Stimulated activated memory B cell treated with anti-CD40 and anti-IgM and Interleukin-4, amounts not matched to agents 10 μg/mL and 1 μg/mL and 100 μg/mL, for 72 hours (primary cell): Measurements from ENCODE around the gene QPRT.
"Not testable (repeated sequence)": the region's sequence is repeated elsewhere in the genome, so short reads cannot be mapped to it uniquely, and the experiment has no call there.

Experiments
- ATAC-seq: fragments of 150-1000 bp; cut with Tn5 transposase; 2 replicates; pipeline ENCODE4 v1.10.0; 2021
- H3K27ac Mint-ChIP-seq: one replicate; pipeline ENCODE4 v1.8.0; 2022; ENCODE audit warnings: mild to moderate bottlenecking, mixed read lengths
- H3K27me3 Mint-ChIP-seq: one replicate; pipeline ENCODE4 v1.8.0; 2022; ENCODE audit warnings: mixed read lengths
- H3K36me3 Mint-ChIP-seq: one replicate; pipeline ENCODE4 v1.8.0; 2022; ENCODE audit warnings: mixed read lengths
- H3K4me1 Mint-ChIP-seq: one replicate; pipeline ENCODE4 v1.8.0; 2022; ENCODE audit warnings: mixed read lengths
- H3K4me3 Mint-ChIP-seq: one replicate; pipeline ENCODE4 v1.8.0; 2022; ENCODE audit warnings: mild to moderate bottlenecking, moderate library complexity, mixed read lengths
- H3K9me3 Mint-ChIP-seq: one replicate; pipeline ENCODE4 v1.8.0; 2022; ENCODE audit warnings: mixed read lengths

Gene QPRT

GRCh38 chr16:29714972-29715371, 36.0 kb downstream of the QPRT start:
- H3K9me3 Mint-ChIP-seq: no peaks in the 10 kb centered on the region
- no peaks in the 10 kb centered on the region for H3K27me3 Mint-ChIP-seq
- no peaks in the 10 kb centered on the region for H3K36me3 Mint-ChIP-seq
- H3K27ac Mint-ChIP-seq: no peak overlapping the region
- no peak overlapping the region for H3K4me3 Mint-ChIP-seq
- H3K4me1 Mint-ChIP-seq: peaks cover 20% of the 10 kb centered on the region
- ATAC-seq: no peak

- H3K4me3 Mint-ChIP-seq: no peak overlapping the region
- no peaks in the 10 kb centered on the region for H3K36me3 Mint-ChIP-seq
- no peak overlapping the region for H3K27ac Mint-ChIP-seq
- H3K9me3 Mint-ChIP-seq: no peaks in the 10 kb centered on the region
- H3K4me1 Mint-ChIP-seq: peaks cover 20% of the 10 kb centered on the region
- no peak for ATAC-seq
- no peaks in the 10 kb centered on the region for H3K27me3 Mint-ChIP-seq
Measured at GRCh38 chr16:29717113-29717512, 38.1 kb downstream of the QPRT start.

GRCh38 chr16:29719063-29719462, 40.1 kb downstream of the QPRT start:
- no peak overlapping the region for H3K27ac Mint-ChIP-seq
- ATAC-seq: no peak
- no peaks in the 10 kb centered on the region for H3K9me3 Mint-ChIP-seq
- peaks cover 20% of the 10 kb centered on the region for H3K4me1 Mint-ChIP-seq
- H3K4me3 Mint-ChIP-seq: no peak overlapping the region
- H3K36me3 Mint-ChIP-seq: no peaks in the 10 kb centered on the region
- H3K27me3 Mint-ChIP-seq: no peaks in the 10 kb centered on the region

- peaks cover 20% of the 10 kb centered on the region for H3K4me1 Mint-ChIP-seq
- H3K4me3 Mint-ChIP-seq: no peak overlapping the region
- no peaks in the 10 kb centered on the region for H3K27me3 Mint-ChIP-seq
- H3K9me3 Mint-ChIP-seq: no peaks in the 10 kb centered on the region
- no peaks in the 10 kb centered on the region for H3K36me3 Mint-ChIP-seq
- no peak for ATAC-seq
- H3K27ac Mint-ChIP-seq: no peak overlapping the region
Measured at GRCh38 chr16:29720703-29721102, 41.7 kb downstream of the QPRT start.

GRCh38 chr16:29721167-29721879, 42.3 kb downstream of the QPRT start:
- H3K27ac Mint-ChIP-seq: peak overlapping the region; percentile 28
- peaks cover 20% of the 10 kb centered on the region for H3K4me1 Mint-ChIP-seq
- not testable (repeated sequence) for H3K36me3 Mint-ChIP-seq, H3K27me3 Mint-ChIP-seq, H3K9me3 Mint-ChIP-seq
- peak; percentile 64 for ATAC-seq
- peak overlapping the region; percentile 27 for H3K4me3 Mint-ChIP-seq

GRCh38 chr16:29726845-29727377, 47.9 kb downstream of the QPRT start:
- Mint-ChIP-seq H3K36me3 (no peaks in the 10 kb centered on the region), H3K4me3 (no peak overlapping the region), H3K4me1 (peaks cover 15% of the 10 kb centered on the region), H3K27ac (no peak overlapping the region), H3K27me3 (no peaks in the 10 kb centered on the region), H3K9me3 (no peaks in the 10 kb centered on the region)
- no peak for ATAC-seq

- ATAC-seq: no peak
- H3K4me3 Mint-ChIP-seq: no peak overlapping the region
- H3K36me3 Mint-ChIP-seq: peaks cover 4% of the 10 kb centered on the region
- H3K9me3 Mint-ChIP-seq: peaks cover 3% of the 10 kb centered on the region
- H3K27me3 Mint-ChIP-seq: no peaks in the 10 kb centered on the region
- H3K4me1 Mint-ChIP-seq: peaks cover 20% of the 10 kb centered on the region
- H3K27ac Mint-ChIP-seq: peak overlapping the region; percentile 1
Measured at GRCh38 chr16:29727452-29727851, 48.5 kb downstream of the QPRT start.

GRCh38 chr16:29729116-29729521, 50.1 kb downstream of the QPRT start:
- Mint-ChIP-seq H3K9me3 (peaks cover 3% of the 10 kb centered on the region), H3K4me3 (no peak overlapping the region), H3K36me3 (peaks cover 5% of the 10 kb centered on the region), H3K27me3 (no peaks in the 10 kb centered on the region), H3K27ac (no peak overlapping the region), H3K4me1 (peaks cover 22% of the 10 kb centered on the region)
- ATAC-seq: no peak

GRCh38 chr16:29730649-29731048, 51.7 kb downstream of the QPRT start:
- Mint-ChIP-seq H3K27me3 (no peaks in the 10 kb centered on the region), H3K4me1 (peaks cover 24% of the 10 kb centered on the region), H3K4me3 (peak overlapping the region; percentile 70), H3K9me3 (peaks cover 3% of the 10 kb centered on the region), H3K27ac (peak overlapping the region; percentile 78), H3K36me3 (peaks cover 5% of the 10 kb centered on the region)
- ATAC-seq: peak; percentile 49

GRCh38 chr16:29731768-29732601, 53.0 kb downstream of the QPRT start:
- not testable (repeated sequence) for H3K27me3 Mint-ChIP-seq, H3K36me3 Mint-ChIP-seq, H3K4me3 Mint-ChIP-seq, H3K9me3 Mint-ChIP-seq
- peak; percentile 80 for ATAC-seq
- peak overlapping the region; percentile 78 for H3K27ac Mint-ChIP-seq
- H3K4me1 Mint-ChIP-seq: peaks cover 37% of the 10 kb centered on the region

GRCh38 chr16:29734786-29735185, 55.8 kb downstream of the QPRT start:
- Mint-ChIP-seq H3K27me3 (no peaks in the 10 kb centered on the region), H3K9me3 (peaks cover 3% of the 10 kb centered on the region), H3K4me1 (peaks cover 59% of the 10 kb centered on the region), H3K36me3 (peaks cover 8% of the 10 kb centered on the region), H3K4me3 (no peak overlapping the region), H3K27ac (no peak overlapping the region)
- ATAC-seq: no peak

- H3K4me1 Mint-ChIP-seq: peaks cover 67% of the 10 kb centered on the region
- H3K27ac Mint-ChIP-seq: peak overlapping the region; percentile 46
- H3K27me3 Mint-ChIP-seq: no peaks in the 10 kb centered on the region
- no peak overlapping the region for H3K4me3 Mint-ChIP-seq
- H3K36me3 Mint-ChIP-seq: peaks cover 11% of the 10 kb centered on the region
- peaks cover 3% of the 10 kb centered on the region for H3K9me3 Mint-ChIP-seq
- no peak for ATAC-seq
Measured at GRCh38 chr16:29736112-29736511, 57.1 kb downstream of the QPRT start.

- peaks cover 68% of the 10 kb centered on the region for H3K4me1 Mint-ChIP-seq
- H3K9me3 Mint-ChIP-seq: peaks cover 3% of the 10 kb centered on the region
- no peaks in the 10 kb centered on the region for H3K27me3 Mint-ChIP-seq
- ATAC-seq: no peak
- peak overlapping the region; percentile 46 for H3K27ac Mint-ChIP-seq
- H3K4me3 Mint-ChIP-seq: no peak overlapping the region
- peaks cover 16% of the 10 kb centered on the region for H3K36me3 Mint-ChIP-seq
Measured at GRCh38 chr16:29736764-29737163, 57.8 kb downstream of the QPRT start.

GRCh38 chr16:29737713-29738112, 58.7 kb downstream of the QPRT start:
- Mint-ChIP-seq H3K4me1 (peaks cover 65% of the 10 kb centered on the region), H3K9me3 (no peaks in the 10 kb centered on the region), H3K36me3 (peaks cover 14% of the 10 kb centered on the region), H3K4me3 (no peak overlapping the region), H3K27me3 (no peaks in the 10 kb centered on the region), H3K27ac (peak overlapping the region; percentile 46)
- no peak for ATAC-seq

GRCh38 chr16:29738514-29738913, 59.5 kb downstream of the QPRT start:
- ATAC-seq: peak; percentile 94
- no peak overlapping the region for H3K4me3 Mint-ChIP-seq
- H3K4me1 Mint-ChIP-seq: peaks cover 69% of the 10 kb centered on the region
- H3K27me3 Mint-ChIP-seq: no peaks in the 10 kb centered on the region
- H3K36me3 Mint-ChIP-seq: peaks cover 19% of the 10 kb centered on the region
- peak overlapping the region; percentile 46 for H3K27ac Mint-ChIP-seq
- H3K9me3 Mint-ChIP-seq: no peaks in the 10 kb centered on the region
